Psoas muscle (tissue), 8 donors: Measurements from ENCODE around the gene ITFG1. TPM values are rescaled to one million over a fixed set of nuclear protein-coding genes. Genes with fewer than 3 reads are reported as not detected.

ENCODE experiments used
- ATAC-seq, 4 donors: fragments of 200-7000 bp; cut with Tn5 transposase; one replicate each; pipeline ENCODE4 v1.9.1; 2020; ENCODE audit warnings: moderate library complexity in 3 of 4, mild to moderate bottlenecking in 2 of 4
- DNase-seq, 2 donors: peaks; one replicate each; pipeline ENCODE4 v3.0.0-alpha.2; 2020
- H3K27ac ChIP-seq: fragments of 200-600 bp; one replicate; pipeline ENCODE4 v1.8.0; 2022
- H3K27me3 ChIP-seq, 3 donors: fragments of 200-600 bp in 1 of 3; one replicate each; pipeline versions ENCODE4 v1.6.1 to v1.8.0; 2013 to 2022; ENCODE audit warnings: low read length in 2 of 3, mild to moderate bottlenecking in 2 of 3, moderate library complexity in 1 of 3; ENCODE audit not compliant: insufficient read depth in 3 of 3
- H3K36me3 ChIP-seq, 2 donors: fragments of 200-600 bp in 1 of 2; one replicate each; pipeline versions ENCODE4 v1.6.1 to v1.8.0; 2013 to 2022; ENCODE audit warnings: low read depth in 1 of 2, mild to moderate bottlenecking in 1 of 2, moderate library complexity in 1 of 2; ENCODE audit not compliant: insufficient read depth in 1 of 2
- H3K4me1 ChIP-seq: fragments of 200-600 bp; one replicate; pipeline ENCODE4 v1.8.0; 2022
- H3K4me3 ChIP-seq: fragments of 200-600 bp; one replicate; pipeline ENCODE4 v1.8.0; 2022; ENCODE audit warnings: mild to moderate bottlenecking
- H3K9me3 ChIP-seq: fragments of 200-600 bp; one replicate; pipeline ENCODE4 v1.8.0; 2022
- CTCF ChIP-seq: fragments of 200-600 bp; IDR thresholded peaks from one replicate; pipeline ENCODE4 v1.8.0; 2022; ENCODE audit warnings: antibody characterized with exemption
- WGBS, 3 donors: extraction: QIAGEN DNeasy Blood & Tissue Kit; methylation state at CpG; one replicate each; pipeline versions ENCODE4 v1.1.6 to v1.1.7; 2013; 5-methylcytosine and 5-hydroxymethylcytosine counted together
- intact Hi-C, 2 donors: fragments of 100-400 bp; cut with DNase I; formaldehyde crosslinking; loops; one replicate each; pipeline versions ENCODE4 v1.11.0 to v1.14.2; 2022
- polyA plus RNA-seq, 3 donors: library from polyadenylated mRNA; stranded (reverse); fragments of 200-250 nt; gene quantifications; one replicate each; pipeline ENCODE4 v1.2.3, GENCODE V29; 2013
- total RNA-seq, 4 donors: library from RNA; stranded (reverse); fragmentation: NEBNext Ultra II Directional in 2 of 4; extraction: Animal tissue kit (Norgen Biotek cat#: 25700) in 2 of 4; gene quantifications; one replicate each; pipeline versions ENCODE4 v1.2.1 to v1.2.4, GENCODE V29; 2021 to 2023
- donor health status: healthy with polysubstance abuse.
- donor health status: DM: no; HTN: no; CAD: no; lungs with moderate emphysema.
- donor health status: Bipolar disorder and iron deficiency.
- donor health status: healthy.
- donor health status: DM: yes; HTN: yes; CAD: no.
- donor health status: DM: no; HTN: no; CAD: no.
- donor health status: DM: no; HTN: no; CAD: no.
- donor health status: DM: yes; HTN: yes; CAD: no.

The ITFG1 gene
- total and polyA plus RNA-seq, 7 donors, result 13.0 to 30.3 (median 22.6) TPM

- intact Hi-C loops, result no loop called here
- H3K36me3 ChIP-seq, result no peaks in the 10 kb centered on the region
- H3K4me3 ChIP-seq, result no peak overlapping the region
- no peaks in the 10 kb centered on the region for H3K4me1 ChIP-seq
- ATAC-seq (no peak), DNase-seq (no peak)
- H3K9me3 ChIP-seq, result no peaks in the 10 kb centered on the region
- no peaks in the 10 kb centered on the region for H3K27me3 ChIP-seq
- WGBS, 3 donors, result 75 to 84% (median 81%) methylated on average over 8 of the region's 8 CpGs
- no peak overlapping the region for H3K27ac ChIP-seq
- no peak for TF ChIP-seq CTCF
Measured at GRCh38 chr16:47136099-47136842, 324.6 kb downstream of the ITFG1 start.

- no peak for TF ChIP-seq CTCF
- no peak for ATAC-seq
- Histone ChIP-seq H3K4me1 (no peaks in the 10 kb centered on the region), H3K36me3 (no peaks in the 10 kb centered on the region), H3K4me3 (no peak overlapping the region), H3K9me3 (no peaks in the 10 kb centered on the region), H3K27ac (no peak overlapping the region), H3K27me3 (no peaks in the 10 kb centered on the region)
- intact Hi-C loops, result no loop called here
- WGBS, 3 donors, result 93 to 97% (median 94%) methylated on average over 4 of the region's 4 CpGs
- no peak for DNase-seq
Measured at GRCh38 chr16:47134550-47134949, 326.3 kb downstream of the ITFG1 start.

- Histone ChIP-seq H3K4me3 (no peak overlapping the region), H3K4me1 (no peaks in the 10 kb centered on the region), H3K9me3 (no peaks in the 10 kb centered on the region), H3K36me3 (no peaks in the 10 kb centered on the region), H3K27ac (no peak overlapping the region), H3K27me3 (no peaks in the 10 kb centered on the region)
- intact Hi-C loops, result no loop called here
- DNase-seq (no peak), ATAC-seq (no peak)
- no peak for TF ChIP-seq CTCF
Measured at GRCh38 chr16:47132308-47132707, 328.6 kb downstream of the ITFG1 start.

GRCh38 chr16:47129755-47130435, 331.0 kb downstream of the ITFG1 start:
- intact Hi-C loops, result no loop called here
- H3K27me3 ChIP-seq, result no peaks in the 10 kb centered on the region
- no peaks in the 10 kb centered on the region for H3K9me3 ChIP-seq
- no peaks in the 10 kb centered on the region for H3K36me3 ChIP-seq
- WGBS, 3 donors, result 74 to 78% (median 77%) methylated on average over 7 of the region's 7 CpGs
- H3K4me3 ChIP-seq, result no peak overlapping the region
- H3K4me1 ChIP-seq, result no peaks in the 10 kb centered on the region
- ATAC-seq (no peak), DNase-seq (no peak)
- no peak for TF ChIP-seq CTCF
- H3K27ac ChIP-seq, result no peak overlapping the region
